Prostate gland (tissue), 2 donors: ENCODE data around the gene CBR3. TPM values are rescaled to one million over a fixed set of nuclear protein-coding genes. Genes with fewer than 3 reads are reported as not detected.

Experiments used
- DNase-seq: peaks from one replicate; pipeline ENCODE4 v3.0.0-alpha.2; 2019; ENCODE audit warnings: low spot score
- H3K27ac ChIP-seq, 2 donors: fragments of 200-600 bp; sonication (generic); 2 replicates each; pipeline ENCODE4 v1.5.1; 2017 to 2019
- H3K27me3 ChIP-seq: fragments of 200-600 bp; sonication (generic); replicated peaks from 2 replicates; pipeline ENCODE4 v1.5.1; 2019; ENCODE audit not compliant: insufficient read depth
- H3K36me3 ChIP-seq, 2 donors: fragments of 200-600 bp; sonication (generic); 1 replicate in 1 of 2; 2 replicates in 1 of 2; pipeline versions ENCODE4 v1.5.1 to v1.8.1; 2017 to 2019
- H3K4me1 ChIP-seq: fragments of 200-600 bp; sonication (generic); replicated peaks from 2 replicates; pipeline ENCODE4 v1.5.1; 2019
- H3K4me3 ChIP-seq, 2 donors: fragments of 200-600 bp; sonication (generic); 2 replicates each; pipeline ENCODE4 v1.5.1; 2017 to 2019
- H3K9me3 ChIP-seq: fragments of 200-600 bp; sonication (generic); 2 replicates; pipeline ENCODE4 v1.5.1; 2017
- POLR2A ChIP-seq: fragments of 450-650 bp; IDR thresholded peaks from one replicate; pipeline ENCODE4 v1.6.1; 2016; ENCODE audit warnings: antibody characterized with exemption, mild to moderate bottlenecking
- POLR2AphosphoS5 ChIP-seq: sonication (generic); formaldehyde crosslinking; IDR thresholded peaks from one replicate; pipeline ENCODE4 v1.6.1; 2017; ENCODE audit warnings: antibody characterized with exemption
- WGBS: methylation state at CpG from one replicate; pipeline ENCODE4 v1.1.5; 2018; 5-methylcytosine and 5-hydroxymethylcytosine counted together
- intact Hi-C: fragments of 100-400 bp; cut with DNase I; formaldehyde crosslinking; loops from one replicate; pipeline ENCODE4 v1.14.2; 2022
- total RNA-seq, 2 donors: library from RNA; depleted of rRNA; stranded (reverse); fragments of >200 nt; gene quantifications; one replicate each; pipeline ENCODE4 v1.1.0, GENCODE V29; 2016
- TF ChIP-seq, protein P1 (sequence below), 4 experiments: fragments of 200-600 bp in 2 of 4; fragments of 450-650 bp in 2 of 4; sonication (generic) in 2 of 4; IDR thresholded peaks; 1 replicate in 3 of 4; 2 replicates in 1 of 4; pipeline ENCODE4 v1.5.1; 2016 to 2019; ENCODE audit warnings: antibody characterized with exemption in 4 of 4, mild to moderate bottlenecking in 2 of 4, moderate library complexity in 2 of 4

CBR3 gene
- total RNA-seq, 2 donors from 2014 or later = 18.5 to 41.2 TPM

GRCh38 chr21:36160850-36161178 is 25.9 kb downstream of the CBR3 start:
- H3K36me3 ChIP-seq = no peaks in the 10 kb centered on the region
- no peak for TF ChIP-seq POLR2A
- TF ChIP-seq, protein P1, sequence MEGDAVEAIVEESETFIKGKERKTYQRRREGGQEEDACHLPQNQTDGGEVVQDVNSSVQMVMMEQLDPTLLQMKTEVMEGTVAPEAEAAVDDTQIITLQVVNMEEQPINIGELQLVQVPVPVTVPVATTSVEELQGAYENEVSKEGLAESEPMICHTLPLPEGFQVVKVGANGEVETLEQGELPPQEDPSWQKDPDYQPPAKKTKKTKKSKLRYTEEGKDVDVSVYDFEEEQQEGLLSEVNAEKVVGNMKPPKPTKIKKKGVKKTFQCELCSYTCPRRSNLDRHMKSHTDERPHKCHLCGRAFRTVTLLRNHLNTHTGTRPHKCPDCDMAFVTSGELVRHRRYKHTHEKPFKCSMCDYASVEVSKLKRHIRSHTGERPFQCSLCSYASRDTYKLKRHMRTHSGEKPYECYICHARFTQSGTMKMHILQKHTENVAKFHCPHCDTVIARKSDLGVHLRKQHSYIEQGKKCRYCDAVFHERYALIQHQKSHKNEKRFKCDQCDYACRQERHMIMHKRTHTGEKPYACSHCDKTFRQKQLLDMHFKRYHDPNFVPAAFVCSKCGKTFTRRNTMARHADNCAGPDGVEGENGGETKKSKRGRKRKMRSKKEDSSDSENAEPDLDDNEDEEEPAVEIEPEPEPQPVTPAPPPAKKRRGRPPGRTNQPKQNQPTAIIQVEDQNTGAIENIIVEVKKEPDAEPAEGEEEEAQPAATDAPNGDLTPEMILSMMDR (IDR thresholded peaks at IDR 0.05) = no peak
- TF ChIP-seq POLR2AphosphoS5 = no peak
- peaks cover 14% of the 10 kb centered on the region for H3K4me1 ChIP-seq
- no peaks in the 10 kb centered on the region for H3K27me3 ChIP-seq
- H3K27ac ChIP-seq = peak overlapping the region in 1 of 2 donors; percentile 88
- no peak for DNase-seq
- intact Hi-C loops = no loop called here
- 100% methylated on average over 2 of the region's 2 CpGs for WGBS
- no peaks in the 10 kb centered on the region for H3K9me3 ChIP-seq
- no peak overlapping the region for H3K4me3 ChIP-seq

- H3K4me1 ChIP-seq = peaks cover 17% of the 10 kb centered on the region
- intact Hi-C loops = no loop called here
- 95% methylated on average over 5 of the region's 5 CpGs for WGBS
- H3K36me3 ChIP-seq = no peaks in the 10 kb centered on the region
- no peak overlapping the region for H3K4me3 ChIP-seq
- H3K9me3 ChIP-seq = no peaks in the 10 kb centered on the region
- TF ChIP-seq, protein P1 (IDR thresholded peaks at IDR 0.05) = no peak
- TF ChIP-seq POLR2A (no peak), POLR2AphosphoS5 (no peak)
- DNase-seq = no peak
- H3K27me3 ChIP-seq = no peaks in the 10 kb centered on the region
- peak overlapping the region; percentile 70 to 88 for H3K27ac ChIP-seq
These were observed 27.8 kb downstream of the CBR3 start for GRCh38 chr21:36162631-36163030.

GRCh38 chr21:36163750-36164741 is 29.2 kb downstream of the CBR3 start:
- Histone ChIP-seq H3K4me1 (peaks cover 17% of the 10 kb centered on the region), H3K36me3 (no peaks in the 10 kb centered on the region), H3K27ac (peak overlapping the region; percentile 50 to 88), H3K9me3 (no peaks in the 10 kb centered on the region), H3K4me3 (peak overlapping the region; percentile 0 to 13), H3K27me3 (no peaks in the 10 kb centered on the region)
- intact Hi-C loops = no loop called here
- 42% methylated on average over 10 of the region's 10 CpGs for WGBS
- DNase-seq = peak; percentile 66
- TF ChIP-seq POLR2AphosphoS5 (peak; percentile 62), POLR2A (no peak)

DNA sequence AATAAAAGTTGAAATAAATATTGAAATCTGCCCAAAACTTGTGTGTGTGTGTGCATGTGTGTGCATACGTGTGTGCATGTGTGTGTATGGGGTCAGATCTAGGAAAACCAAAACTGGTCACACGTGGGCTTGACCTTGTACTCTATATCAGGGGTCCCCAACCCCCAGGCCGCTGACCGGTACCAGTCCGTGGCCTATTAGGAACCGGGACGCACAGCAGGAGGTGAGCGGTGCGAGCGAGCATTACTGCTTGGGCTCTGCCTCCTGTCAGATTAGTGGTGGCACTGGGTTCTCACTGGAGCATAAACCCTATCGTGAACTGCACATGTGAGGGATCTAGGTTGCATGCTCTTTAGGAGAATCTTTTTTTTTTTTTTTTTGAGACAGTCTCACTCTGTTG is 30.5 kb downstream of the CBR3 start:
- Histone ChIP-seq H3K4me1 (peaks cover 17% of the 10 kb centered on the region), H3K4me3 (peak overlapping the region in 1 of 2 donors; percentile 13), H3K27me3 (no peaks in the 10 kb centered on the region), H3K27ac (peak overlapping the region; percentile 60 to 88), H3K36me3 (no peaks in the 10 kb centered on the region), H3K9me3 (no peaks in the 10 kb centered on the region)
- no peak for DNase-seq
- intact Hi-C loops = no loop called here
- 97% methylated on average over 11 of the region's 11 CpGs for WGBS
- TF ChIP-seq POLR2AphosphoS5 (no peak), POLR2A (no peak)
- TF ChIP-seq, protein P1 (IDR thresholded peaks at IDR 0.05) = no peak

DNA sequence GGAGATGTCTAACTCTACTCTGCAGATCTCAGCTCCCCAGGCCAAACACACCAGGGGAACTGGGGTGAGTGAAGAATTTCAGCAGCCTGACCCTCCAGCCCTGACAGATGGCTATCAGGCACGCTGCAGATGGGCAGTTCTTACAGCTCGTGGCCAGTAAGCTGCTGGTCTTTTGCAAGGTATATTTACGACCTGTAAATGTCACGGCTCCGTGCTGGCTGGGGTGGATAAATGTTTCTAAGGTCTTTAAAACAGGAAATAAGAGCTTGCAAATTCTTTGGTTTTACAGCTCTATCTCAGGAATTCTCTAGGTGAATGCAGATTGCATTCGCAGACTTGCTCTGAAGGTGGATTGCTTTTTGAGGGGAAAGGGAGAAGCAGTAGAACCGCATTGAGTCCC is 31.8 kb downstream of the CBR3 start:
- no peaks in the 10 kb centered on the region for H3K9me3 ChIP-seq
- no peaks in the 10 kb centered on the region for H3K36me3 ChIP-seq
- DNase-seq = peak; percentile 59
- 40% methylated on average over 7 of the region's 7 CpGs for WGBS
- intact Hi-C loops = no loop called here
- peak overlapping the region; percentile 60 to 88 for H3K27ac ChIP-seq
- TF ChIP-seq, protein P1 (IDR thresholded peaks at IDR 0.05) = no peak
- peak; percentile 64 for TF ChIP-seq POLR2AphosphoS5
- peaks cover 17% of the 10 kb centered on the region for H3K4me1 ChIP-seq
- H3K4me3 ChIP-seq = no peak overlapping the region
- no peaks in the 10 kb centered on the region for H3K27me3 ChIP-seq
